Measurements from ENCODE around the gene UNC5B. TPM values are rescaled to one million over a fixed set of nuclear protein-coding genes. Genes with fewer than 3 reads are reported as not detected.

The UNC5B gene
- polyA plus RNA-seq, 3 donors, result 0.04 to 0.72 TPM; not detected in 1

DNA sequence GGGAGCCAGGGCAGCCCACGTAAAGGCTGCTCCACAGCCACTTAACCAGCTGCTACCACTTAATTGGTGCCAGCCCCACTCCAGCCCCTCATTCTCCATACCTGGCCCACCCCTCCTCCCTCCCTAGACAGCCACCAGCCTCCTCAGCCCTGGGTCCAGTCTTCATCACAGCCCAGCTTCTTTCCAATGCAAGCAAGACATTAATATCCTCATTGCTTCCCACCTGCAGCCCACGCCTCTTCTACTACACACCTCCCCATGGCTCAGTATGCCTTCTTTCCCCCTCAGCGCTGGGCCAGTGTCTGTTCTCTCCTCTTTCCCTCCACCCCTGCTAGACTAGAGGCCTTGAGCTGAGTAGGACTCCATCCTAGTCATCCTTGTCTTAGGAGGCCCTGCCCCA lies 33.5 kb upstream of the UNC5B start:
- WGBS (ENCODE audit: insufficient coverage), result 100% methylated on average over 1 of the region's 3 CpGs
- Mint-ChIP-seq H3K4me1 (no peaks in the 10 kb centered on the region), H3K4me3 (no peak overlapping the region), H3K36me3 (no peaks in the 10 kb centered on the region), H3K27ac (peak overlapping the region in 1 of 7 donors; percentile 58), H3K9me3 (no peaks in the 10 kb centered on the region), H3K27me3 (ENCODE audit: low read depth in 3 of 3) (peaks cover 1 to 7% (median 3%) of the 10 kb centered on the region in 3 donors)
- Histone ChIP-seq H4K20me1 (ENCODE audit: insufficient read depth, low read length) (no peaks in the 10 kb centered on the region), H3K4me3 (replicated peaks in 1 of 3; ENCODE audit: low read depth in 2 of 3, low read length in 3 of 3) (no peak overlapping the region), H3K4me1 (ENCODE audit: control insufficient read depth in 1 of 2, insufficient read depth in 2 of 2, low read length in 2 of 2) (no peaks in the 10 kb centered on the region), H3K4me2 (replicated peaks; ENCODE audit: extremely low read depth, low read length, poor library complexity, severe bottlenecking) (no peak overlapping the region), H3K9ac (ENCODE audit: insufficient read depth, low read length, poor library complexity, severe bottlenecking) (no peak overlapping the region), H3K36me3 (replicated peaks in 1 of 2; ENCODE audit: control insufficient read depth in 1 of 2, insufficient read depth in 2 of 2, low read length in 2 of 2) (no peaks in the 10 kb centered on the region), H3K27me3 (ENCODE audit: control insufficient read depth in 2 of 2, insufficient read depth in 2 of 2, low read length in 2 of 2) (no peaks in the 10 kb centered on the region), H3K79me2 (ENCODE audit: insufficient read depth, low read length) (no peaks in the 10 kb centered on the region), H3K27ac (ENCODE audit: low read depth in 1 of 2, low read length in 2 of 2) (no peak overlapping the region), H3K9me3 (replicated peaks in 1 of 2; ENCODE audit: control insufficient read depth in 1 of 2, insufficient read depth in 1 of 2, low read length in 2 of 2) (no peaks in the 10 kb centered on the region), H2AFZ (ENCODE audit: insufficient read depth, low read depth, low read length, poor library complexity, severe bottlenecking) (no peak overlapping the region)
- intact Hi-C loops (cut with micrococcal nuclease), result no loop called here
- TF ChIP-seq, protein P1, sequence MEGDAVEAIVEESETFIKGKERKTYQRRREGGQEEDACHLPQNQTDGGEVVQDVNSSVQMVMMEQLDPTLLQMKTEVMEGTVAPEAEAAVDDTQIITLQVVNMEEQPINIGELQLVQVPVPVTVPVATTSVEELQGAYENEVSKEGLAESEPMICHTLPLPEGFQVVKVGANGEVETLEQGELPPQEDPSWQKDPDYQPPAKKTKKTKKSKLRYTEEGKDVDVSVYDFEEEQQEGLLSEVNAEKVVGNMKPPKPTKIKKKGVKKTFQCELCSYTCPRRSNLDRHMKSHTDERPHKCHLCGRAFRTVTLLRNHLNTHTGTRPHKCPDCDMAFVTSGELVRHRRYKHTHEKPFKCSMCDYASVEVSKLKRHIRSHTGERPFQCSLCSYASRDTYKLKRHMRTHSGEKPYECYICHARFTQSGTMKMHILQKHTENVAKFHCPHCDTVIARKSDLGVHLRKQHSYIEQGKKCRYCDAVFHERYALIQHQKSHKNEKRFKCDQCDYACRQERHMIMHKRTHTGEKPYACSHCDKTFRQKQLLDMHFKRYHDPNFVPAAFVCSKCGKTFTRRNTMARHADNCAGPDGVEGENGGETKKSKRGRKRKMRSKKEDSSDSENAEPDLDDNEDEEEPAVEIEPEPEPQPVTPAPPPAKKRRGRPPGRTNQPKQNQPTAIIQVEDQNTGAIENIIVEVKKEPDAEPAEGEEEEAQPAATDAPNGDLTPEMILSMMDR (IDR thresholded peaks at IDR 0.05), result no peak
- no peak for DNase-seq

DNA sequence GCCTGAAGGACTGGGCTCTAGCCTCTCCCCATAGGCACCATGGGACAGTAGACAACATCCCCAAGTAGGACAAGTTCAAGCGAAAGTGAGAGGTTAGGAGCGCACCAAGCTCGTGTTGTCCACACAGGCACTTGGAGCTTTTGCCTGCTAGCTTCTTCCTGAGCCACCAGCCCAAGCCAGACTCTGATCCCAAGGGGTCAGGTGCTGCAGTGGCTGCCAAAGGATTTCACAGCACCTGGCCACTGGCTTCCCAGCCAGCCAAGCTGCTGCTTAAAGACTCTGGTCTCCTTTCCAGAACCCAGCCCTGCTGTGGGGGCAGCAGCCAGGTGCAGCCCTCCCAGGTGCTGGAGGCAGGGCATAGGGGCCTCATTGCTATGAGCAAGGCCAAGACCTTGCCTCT lies 33.0 kb upstream of the UNC5B start:
- DNase-seq, result no peak
- Histone ChIP-seq H3K79me2 (ENCODE audit: insufficient read depth, low read length) (no peaks in the 10 kb centered on the region), H3K4me3 (replicated peaks in 1 of 3; ENCODE audit: low read depth in 2 of 3, low read length in 3 of 3) (no peak overlapping the region), H4K20me1 (ENCODE audit: insufficient read depth, low read length) (no peaks in the 10 kb centered on the region), H3K36me3 (replicated peaks in 1 of 2; ENCODE audit: control insufficient read depth in 1 of 2, insufficient read depth in 2 of 2, low read length in 2 of 2) (no peaks in the 10 kb centered on the region), H3K9ac (ENCODE audit: insufficient read depth, low read length, poor library complexity, severe bottlenecking) (no peak overlapping the region), H2AFZ (ENCODE audit: insufficient read depth, low read depth, low read length, poor library complexity, severe bottlenecking) (no peak overlapping the region), H3K27me3 (ENCODE audit: control insufficient read depth in 2 of 2, insufficient read depth in 2 of 2, low read length in 2 of 2) (no peaks in the 10 kb centered on the region), H3K27ac (ENCODE audit: low read depth in 1 of 2, low read length in 2 of 2) (no peak overlapping the region), H3K9me3 (replicated peaks in 1 of 2; ENCODE audit: control insufficient read depth in 1 of 2, insufficient read depth in 1 of 2, low read length in 2 of 2) (no peaks in the 10 kb centered on the region), H3K4me2 (replicated peaks; ENCODE audit: extremely low read depth, low read length, poor library complexity, severe bottlenecking) (no peak overlapping the region), H3K4me1 (ENCODE audit: control insufficient read depth in 1 of 2, insufficient read depth in 2 of 2, low read length in 2 of 2) (no peaks in the 10 kb centered on the region)
- H3K9me3 Mint-ChIP-seq, result no peaks in the 10 kb centered on the region
- H3K4me3 Mint-ChIP-seq, result no peak overlapping the region
- TF ChIP-seq, protein P1 (IDR thresholded peaks at IDR 0.05), result no peak
- H3K36me3 Mint-ChIP-seq, result no peaks in the 10 kb centered on the region
- no peaks in the 10 kb centered on the region for H3K4me1 Mint-ChIP-seq
- intact Hi-C loops (cut with micrococcal nuclease), result no loop called here
- H3K27ac Mint-ChIP-seq, result peak overlapping the region in 1 of 7 donors; percentile 58
- WGBS (ENCODE audit: insufficient coverage), result 100% methylated on average over 3 of the region's 3 CpGs
- H3K27me3 Mint-ChIP-seq (ENCODE audit: low read depth in 3 of 3), result peaks cover 3 to 7% (median 3%) of the 10 kb centered on the region in 3 donors

All from CD14-positive monocyte (primary cell).